A549 (cell line): ENCODE measurements around the gene PEX3. TPM values are rescaled to one million over a fixed set of nuclear protein-coding genes. Genes with fewer than 3 reads are reported as not detected.
A peak's percentile ranks its signal among the peaks of the same experiment; 100 is the strongest.

Experiments used
- ATAC-seq, 2 experiments: fragments of 200-7000 bp in 1 of 2; fragments of >200 bp in 1 of 2; cut with Nextera tagmentation in 1 of 2; cut with Tn5 transposase in 1 of 2; 3 replicates each; pipeline versions ENCODE4 v1.8.0 to v1.9.1; 2018 to 2020; ENCODE audit warnings: mild to moderate bottlenecking in 1 of 2, moderate library complexity in 1 of 2
- CTCF ChIA-PET: fragments of 300-600 bp; sonication (Branson Sonifier 250); formaldehyde crosslinking; extraction: SDS; loops from one replicate; lab custom pipeline; 2021; ENCODE audit warnings: antibody characterized with exemption, inconsistent platforms; lab: Yijun Ruan, JAX
- POLR2A ChIA-PET: fragments of 350-600 bp; formaldehyde crosslinking; extraction: SDS; loops from one replicate; lab custom pipeline; 2021; ENCODE audit warnings: antibody characterized with exemption, inconsistent platforms; lab: Yijun Ruan, JAX
- DNase-seq, 2 experiments: peaks; one replicate each; pipeline versions ENCODE4 v3.0.0 to v3.0.0-alpha.2; 2011 to 2016; ENCODE audit warnings: low read depth in 1 of 2, low spot score in 1 of 2
- FAIRE-seq: peaks from 2 replicates; lab custom pipeline; 2011; peaks lifted over from hg19 to GRCh38; lab: Jason Lieb, UNC
- H3K27ac ChIP-seq, 2 experiments: fragments of >200 bp; sonication (Bioruptor Twin); formaldehyde crosslinking; 3 replicates each; pipeline ENCODE4 v1.5.1; 2016 to 2017
- H3K4me1 ChIP-seq: fragments of >200 bp; sonication (Bioruptor Twin); formaldehyde crosslinking; 3 replicates; pipeline ENCODE4 v1.6.1; 2016
- H3K4me2 ChIP-seq: fragments of >200 bp; sonication (Bioruptor Twin); formaldehyde crosslinking; 3 replicates; pipeline ENCODE4 v1.6.1; 2016
- H3K4me3 ChIP-seq: fragments of >200 bp; sonication (Bioruptor Twin); formaldehyde crosslinking; 3 replicates; pipeline ENCODE4 v1.5.1; 2016
- H3K9me3 ChIP-seq: fragments of >200 bp; sonication (Bioruptor Twin); formaldehyde crosslinking; 3 replicates; pipeline ENCODE4 v1.6.1; 2016
- CBX2 ChIP-seq: fragments of 200-600 bp; sonication (generic); IDR thresholded peaks from 2 replicates; pipeline ENCODE4 v1.6.1; 2016; ENCODE audit warnings: low read depth, mild to moderate bottlenecking, borderline replicate concordance
- CBX8 ChIP-seq: fragments of 200-600 bp; sonication (generic); IDR thresholded peaks from 2 replicates; pipeline ENCODE4 v1.6.1; 2016
- CHD2 ChIP-seq: fragments of 150-350 bp; IDR thresholded peaks from 2 replicates; pipeline ENCODE4 v1.6.1; 2014; ENCODE audit warnings: low read length; ENCODE audit not compliant: partially characterized antibody
- EHF ChIP-seq: fragments of 250-450 bp; sonication (Bioruptor Pico); IDR thresholded peaks from 2 replicates; pipeline ENCODE4 v1.5.0; 2020; ENCODE audit warnings: mild to moderate bottlenecking
- EHMT2 ChIP-seq: fragments of 200-600 bp; sonication (generic); IDR thresholded peaks from 2 replicates; pipeline ENCODE4 v1.6.1; 2016; ENCODE audit warnings: antibody characterized with exemption, low read depth, mild to moderate bottlenecking, moderate library complexity
- FOSB ChIP-seq: fragments of 250-450 bp; sonication (Bioruptor Pico); IDR thresholded peaks from 2 replicates; pipeline ENCODE4 v1.5.0; 2020; ENCODE audit warnings: mild to moderate bottlenecking, moderate library complexity
- FOSL2 ChIP-seq, 2 experiments: fragments of 450-650 bp in 1 of 2; fragments of >200 bp in 1 of 2; sonication (Bioruptor Twin) in 1 of 2; formaldehyde crosslinking; IDR thresholded peaks; 2 replicates each; pipeline versions ENCODE4 v1.5.0 to v1.6.1; 2016 to 2020; ENCODE audit warnings: mild to moderate bottlenecking in 1 of 2, moderate library complexity in 1 of 2
- GATA3 ChIP-seq: IDR thresholded peaks from 2 replicates; pipeline ENCODE4 v1.6.1; 2012; ENCODE audit warnings: borderline replicate concordance
- HOXA7 ChIP-seq: fragments of 250-450 bp; sonication (Bioruptor Pico); IDR thresholded peaks from 2 replicates; pipeline ENCODE4 v1.5.0; 2020; ENCODE audit warnings: mild to moderate bottlenecking, moderate library complexity
- JUN ChIP-seq, 2 experiments: fragments of >200 bp; sonication (Bioruptor Twin); formaldehyde crosslinking; IDR thresholded peaks; 2 replicates in 1 of 2; 3 replicates in 1 of 2; pipeline ENCODE4 v1.6.1; 2016 to 2017
- MAZ ChIP-seq: fragments of 150-350 bp; IDR thresholded peaks from 2 replicates; pipeline ENCODE4 v1.6.1; 2014; ENCODE audit warnings: antibody characterized with exemption, low read depth, low read length, borderline replicate concordance
- MYC ChIP-seq: IDR thresholded peaks from 2 replicates; pipeline ENCODE4 v1.6.1; 2012; ENCODE audit warnings: mild to moderate bottlenecking, inconsistent platforms, low read length, improper control_type of control experiment, borderline replicate concordance
- NPAS2 ChIP-seq: fragments of 250-450 bp; sonication (Bioruptor Pico); IDR thresholded peaks from 2 replicates; pipeline ENCODE4 v1.8.0; 2022; ENCODE audit warnings: mild to moderate bottlenecking, moderate library complexity, borderline replicate concordance
- PHF8 ChIP-seq: fragments of 200-600 bp; sonication (generic); IDR thresholded peaks from 2 replicates; pipeline ENCODE4 v1.6.1; 2016; ENCODE audit warnings: low read depth, mild to moderate bottlenecking, antibody characterized with exemption, moderate library complexity, borderline replicate concordance
- RAD21 ChIP-seq, 2 experiments: fragments of >200 bp in 1 of 2; sonication (Bioruptor Twin) in 1 of 2; formaldehyde crosslinking in 1 of 2; IDR thresholded peaks in 1 of 2; conservative IDR thresholded peaks in 1 of 2; 2 replicates in 1 of 2; 3 replicates in 1 of 2; pipeline ENCODE4 v1.6.1; 2012 to 2018; ENCODE audit warnings: inconsistent platforms in 1 of 2
- RARB ChIP-seq: fragments of 250-450 bp; sonication (Bioruptor Pico); IDR thresholded peaks from 2 replicates; pipeline ENCODE4 v1.8.0; 2021; ENCODE audit warnings: mild to moderate bottlenecking, moderate library complexity
- RCOR1 ChIP-seq: fragments of 150-350 bp; IDR thresholded peaks from 2 replicates; pipeline ENCODE4 v1.6.1; 2014; ENCODE audit warnings: antibody characterized with exemption, low read length, low read depth
- RFX5 ChIP-seq: fragments of 450-650 bp; IDR thresholded peaks from 2 replicates; pipeline ENCODE4 v1.7.1; 2014; ENCODE audit warnings: antibody characterized with exemption, mild to moderate bottlenecking, moderate library complexity
- SMC3 ChIP-seq: fragments of >200 bp; sonication (Bioruptor Twin); formaldehyde crosslinking; IDR thresholded peaks from 3 replicates; pipeline ENCODE4 v1.6.1; 2018; ENCODE audit warnings: inconsistent platforms
- TFCP2L1 ChIP-seq: fragments of 250-450 bp; sonication (Bioruptor Pico); IDR thresholded peaks from 2 replicates; pipeline ENCODE4 v1.5.0; 2021; ENCODE audit warnings: mild to moderate bottlenecking
- ZC3H11A ChIP-seq: fragments of 450-650 bp; IDR thresholded peaks from 2 replicates; pipeline ENCODE4 v1.6.1; 2014; ENCODE audit warnings: antibody characterized with exemption, mild to moderate bottlenecking
- ZFP36 ChIP-seq: fragments of 450-650 bp; IDR thresholded peaks from 2 replicates; pipeline ENCODE4 v1.6.1; 2014; ENCODE audit warnings: borderline replicate concordance; ENCODE audit not compliant: partially characterized antibody
- ZSCAN20 ChIP-seq: fragments of 250-450 bp; sonication (Bioruptor Pico); IDR thresholded peaks from 2 replicates; pipeline ENCODE4 v1.8.0; 2022; ENCODE audit warnings: mild to moderate bottlenecking, moderate library complexity
- WGBS: methylation state at CpG from one replicate; pipeline ENCODE4 v1.1.6; 2017; ENCODE audit errors: missing lambda C conversion rate; 5-methylcytosine and 5-hydroxymethylcytosine counted together
- polyA plus RNA-seq, 4 experiments: library from polyadenylated mRNA; depleted of rRNA in 3 of 4; stranded (reverse); fragments of >200 nt; fragmentation: RNase III in 1 of 4; extraction: RNeasy Plus Mini Kit Qiagen cat#74134 plus additional on column Dnase treatment in 1 of 4; gene quantifications; 2 replicates in 3 of 4; 3 replicates in 1 of 4; pipeline ENCODE4 v1.2.3, GENCODE V29; 2011 to 2017
- TF ChIP-seq, protein P1 (sequence below): fragments of 450-650 bp; IDR thresholded peaks from 2 replicates; pipeline ENCODE4 v1.6.1; 2014; ENCODE audit warnings: antibody characterized with exemption
- TF ChIP-seq, protein P2 (sequence below): fragments of 200-600 bp; sonication (generic); IDR thresholded peaks from 2 replicates; pipeline ENCODE4 v1.6.1; 2016; ENCODE audit warnings: antibody characterized with exemption, mild to moderate bottlenecking, moderate library complexity
- TF ChIP-seq, protein P3 (sequence below): IDR thresholded peaks from 2 replicates; pipeline ENCODE4 v1.6.1; 2012; ENCODE audit warnings: low read depth, borderline replicate concordance
- TF ChIP-seq, protein P4 (sequence below): fragments of 250-450 bp; sonication (Bioruptor Pico); IDR thresholded peaks from 2 replicates; pipeline ENCODE4 v1.5.0; 2021; ENCODE audit warnings: mild to moderate bottlenecking, moderate library complexity, borderline replicate concordance

The PEX3 gene
- polyA plus RNA-seq, 2 of the 4 experiments (the other 2 are of a cell fraction): 15.1 to 25.9 TPM

DNA sequence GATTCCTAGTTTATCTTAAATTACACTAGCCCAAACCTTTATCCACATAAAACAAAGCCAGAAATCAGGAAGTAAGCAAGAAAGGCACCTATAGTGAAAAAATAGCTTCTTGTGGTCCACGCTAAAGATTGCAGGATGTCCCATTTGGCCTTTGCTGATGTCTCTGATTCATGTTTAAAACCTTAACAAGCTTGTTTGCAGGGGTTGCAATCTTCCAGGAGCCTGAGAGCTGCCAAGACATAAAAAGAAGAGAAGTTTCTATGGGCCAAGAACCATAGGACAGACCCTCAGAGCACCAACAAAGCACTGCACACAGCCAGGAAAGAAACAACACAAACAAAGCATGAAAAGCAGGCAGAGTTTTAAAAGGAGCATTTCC lies 49.5 kb upstream of the PEX3 start:
- CTCF ChIA-PET: interaction anchor here (0.6 to 1.2 kb wide), 2 partner anchors 168 to 526 kb away, joined by 3 read pairs; no protein-coding TSS in a partner anchor

DNA sequence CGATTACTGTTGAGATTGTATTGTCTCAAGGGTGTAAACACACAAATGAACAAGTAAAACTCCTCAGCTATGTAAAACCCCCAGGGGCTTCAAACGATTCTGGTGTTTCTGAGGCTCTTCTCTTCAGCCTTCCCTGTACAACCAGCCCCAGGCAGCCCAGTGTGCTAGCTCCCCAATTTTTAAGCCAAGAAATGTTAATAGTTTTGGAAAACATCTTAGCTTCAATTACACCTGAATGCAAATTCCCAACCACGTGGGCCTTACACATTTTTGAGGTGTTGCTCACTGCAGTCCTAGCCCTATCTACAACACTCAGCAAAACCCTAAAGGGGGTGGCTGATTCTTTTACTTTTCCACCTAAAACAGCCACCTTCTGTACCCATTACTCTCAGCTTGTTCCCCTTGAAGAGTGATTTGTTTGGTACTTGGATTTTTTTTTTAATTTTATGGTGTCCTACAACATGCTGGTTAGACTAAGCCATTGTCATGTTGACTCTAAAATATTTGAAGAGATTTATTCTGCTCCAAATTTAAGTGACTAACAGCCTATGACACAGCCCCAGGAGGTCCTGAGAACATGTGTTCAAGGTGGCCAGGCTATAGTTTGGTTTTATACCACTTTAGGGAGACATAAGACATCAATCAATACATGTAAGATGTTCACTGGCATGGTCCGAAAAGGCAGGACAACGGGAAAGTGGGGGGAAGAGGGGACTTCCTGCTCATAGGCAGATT lies 48.8 kb upstream of the PEX3 start:
- no peak for DNase-seq
- Histone ChIP-seq H3K9me3 (no peaks in the 10 kb centered on the region), H3K4me2 (no peak overlapping the region), H3K27ac (peak overlapping the region in 1 of 2 experiments; percentile 16; a peak in 1 of 6 replicates), H3K4me3 (no peak overlapping the region), H3K4me1 (peaks cover 28% of the 10 kb centered on the region)
- ChIA-PET CTCF (interaction anchor here (0.6 to 1.2 kb wide), 2 partner anchors 169 to 527 kb away, joined by 3 read pairs; no protein-coding TSS in a partner anchor), POLR2A (no interaction called here)
- whole genome bisulfite sequencing: 65% methylated on average over 5 of the region's 5 CpGs
- FAIRE-seq: no peak
- TF ChIP-seq NPAS2 (CRISPR knock-in tag) (no peak), EHF (CRISPR knock-in tag) (no peak), CBX2 (no peak), RARB (CRISPR knock-in tag) (no peak), MAZ (no peak), JUN (IDR thresholded peaks at IDR 0.05) (no peak), HOXA7 (CRISPR knock-in tag) (no peak), FOSL2 (IDR thresholded peaks at IDR 0.05) (no peak), FOSL2 (CRISPR knock-in tag; IDR thresholded peaks at IDR 0.05) (no peak), SMC3 (no peak), PHF8 (no peak), RAD21 (conservative IDR thresholded peaks at IDR 0.05 in 1 of 2, IDR thresholded peaks at IDR 0.05 in 1 of 2) (no peak), CHD2 (no peak), ZC3H11A (no peak), ZSCAN20 (no peak), TFCP2L1 (CRISPR knock-in tag) (no peak)
- TF ChIP-seq, protein P1, sequence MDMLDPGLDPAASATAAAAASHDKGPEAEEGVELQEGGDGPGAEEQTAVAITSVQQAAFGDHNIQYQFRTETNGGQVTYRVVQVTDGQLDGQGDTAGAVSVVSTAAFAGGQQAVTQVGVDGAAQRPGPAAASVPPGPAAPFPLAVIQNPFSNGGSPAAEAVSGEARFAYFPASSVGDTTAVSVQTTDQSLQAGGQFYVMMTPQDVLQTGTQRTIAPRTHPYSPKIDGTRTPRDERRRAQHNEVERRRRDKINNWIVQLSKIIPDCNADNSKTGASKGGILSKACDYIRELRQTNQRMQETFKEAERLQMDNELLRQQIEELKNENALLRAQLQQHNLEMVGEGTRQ: no peak
- TF ChIP-seq, protein P2, sequence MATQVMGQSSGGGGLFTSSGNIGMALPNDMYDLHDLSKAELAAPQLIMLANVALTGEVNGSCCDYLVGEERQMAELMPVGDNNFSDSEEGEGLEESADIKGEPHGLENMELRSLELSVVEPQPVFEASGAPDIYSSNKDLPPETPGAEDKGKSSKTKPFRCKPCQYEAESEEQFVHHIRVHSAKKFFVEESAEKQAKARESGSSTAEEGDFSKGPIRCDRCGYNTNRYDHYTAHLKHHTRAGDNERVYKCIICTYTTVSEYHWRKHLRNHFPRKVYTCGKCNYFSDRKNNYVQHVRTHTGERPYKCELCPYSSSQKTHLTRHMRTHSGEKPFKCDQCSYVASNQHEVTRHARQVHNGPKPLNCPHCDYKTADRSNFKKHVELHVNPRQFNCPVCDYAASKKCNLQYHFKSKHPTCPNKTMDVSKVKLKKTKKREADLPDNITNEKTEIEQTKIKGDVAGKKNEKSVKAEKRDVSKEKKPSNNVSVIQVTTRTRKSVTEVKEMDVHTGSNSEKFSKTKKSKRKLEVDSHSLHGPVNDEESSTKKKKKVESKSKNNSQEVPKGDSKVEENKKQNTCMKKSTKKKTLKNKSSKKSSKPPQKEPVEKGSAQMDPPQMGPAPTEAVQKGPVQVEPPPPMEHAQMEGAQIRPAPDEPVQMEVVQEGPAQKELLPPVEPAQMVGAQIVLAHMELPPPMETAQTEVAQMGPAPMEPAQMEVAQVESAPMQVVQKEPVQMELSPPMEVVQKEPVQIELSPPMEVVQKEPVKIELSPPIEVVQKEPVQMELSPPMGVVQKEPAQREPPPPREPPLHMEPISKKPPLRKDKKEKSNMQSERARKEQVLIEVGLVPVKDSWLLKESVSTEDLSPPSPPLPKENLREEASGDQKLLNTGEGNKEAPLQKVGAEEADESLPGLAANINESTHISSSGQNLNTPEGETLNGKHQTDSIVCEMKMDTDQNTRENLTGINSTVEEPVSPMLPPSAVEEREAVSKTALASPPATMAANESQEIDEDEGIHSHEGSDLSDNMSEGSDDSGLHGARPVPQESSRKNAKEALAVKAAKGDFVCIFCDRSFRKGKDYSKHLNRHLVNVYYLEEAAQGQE: no peak
- TF ChIP-seq, protein P3, sequence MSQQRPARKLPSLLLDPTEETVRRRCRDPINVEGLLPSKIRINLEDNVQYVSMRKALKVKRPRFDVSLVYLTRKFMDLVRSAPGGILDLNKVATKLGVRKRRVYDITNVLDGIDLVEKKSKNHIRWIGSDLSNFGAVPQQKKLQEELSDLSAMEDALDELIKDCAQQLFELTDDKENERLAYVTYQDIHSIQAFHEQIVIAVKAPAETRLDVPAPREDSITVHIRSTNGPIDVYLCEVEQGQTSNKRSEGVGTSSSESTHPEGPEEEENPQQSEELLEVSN: no peak
- ATAC-seq: no peak

More for the DNA sequence above, 49.5 kb upstream of the PEX3 start:
- Histone ChIP-seq H3K27ac (peak overlapping the region in 1 of 2 experiments; percentile 42; a peak in 1 of 6 replicates), H3K4me3 (no peak overlapping the region), H3K4me2 (no peak overlapping the region), H3K9me3 (no peaks in the 10 kb centered on the region), H3K4me1 (peaks cover 32% of the 10 kb centered on the region)
- FAIRE-seq (no peak), ATAC-seq (no peak), DNase-seq (no peak)
- POLR2A ChIA-PET: no interaction called here
- WGBS: 89% methylated on average over 1 of the region's 1 CpG
- TF ChIP-seq MYC (no peak), CBX2 (no peak), EHMT2 (no peak), FOSB (no peak), NPAS2 (CRISPR knock-in tag) (no peak), ZC3H11A (no peak), ZFP36 (no peak), CBX8 (no peak), RCOR1 (no peak), GATA3 (no peak), RFX5 (no peak)
- TF ChIP-seq, protein P4, sequence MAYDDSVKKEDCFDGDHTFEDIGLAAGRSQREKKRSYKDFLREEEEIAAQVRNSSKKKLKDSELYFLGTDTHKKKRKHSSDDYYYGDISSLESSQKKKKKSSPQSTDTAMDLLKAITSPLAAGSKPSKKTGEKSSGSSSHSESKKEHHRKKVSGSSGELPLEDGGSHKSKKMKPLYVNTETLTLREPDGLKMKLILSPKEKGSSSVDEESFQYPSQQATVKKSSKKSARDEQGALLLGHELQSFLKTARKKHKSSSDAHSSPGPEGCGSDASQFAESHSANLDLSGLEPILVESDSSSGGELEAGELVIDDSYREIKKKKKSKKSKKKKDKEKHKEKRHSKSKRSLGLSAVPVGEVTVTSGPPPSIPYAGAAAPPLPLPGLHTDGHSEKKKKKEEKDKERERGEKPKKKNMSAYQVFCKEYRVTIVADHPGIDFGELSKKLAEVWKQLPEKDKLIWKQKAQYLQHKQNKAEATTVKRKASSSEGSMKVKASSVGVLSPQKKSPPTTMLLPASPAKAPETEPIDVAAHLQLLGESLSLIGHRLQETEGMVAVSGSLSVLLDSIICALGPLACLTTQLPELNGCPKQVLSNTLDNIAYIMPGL (CRISPR knock-in tag): no peak
- TF ChIP-seq, protein P1: no peak
